Fibroblast of lung (primary cell): ENCODE measurements around the gene RASA3.

Source experiments
- CTCF ChIP-seq, 2 donors: IDR thresholded peaks in 1 of 2; conservative IDR thresholded peaks in 1 of 2; 1 replicate in 1 of 2; 2 replicates in 1 of 2; pipeline ENCODE4 v1.5.1; 2011 to 2012; ENCODE audit warnings: low read length in 2 of 2, control low read depth in 1 of 2, inconsistent platforms in 1 of 2, low read depth in 1 of 2, mild to moderate bottlenecking in 1 of 2
- EZH2 ChIP-seq: IDR thresholded peaks from 2 replicates; pipeline ENCODE4 v1.5.1; 2012; ENCODE audit warnings: low read length, control low read depth, mild to moderate bottlenecking; ENCODE audit errors: missing control alignments

- TF ChIP-seq CTCF (conservative IDR thresholded peaks at IDR 0.05 in 1 of 2, IDR thresholded peaks at IDR 0.05 in 1 of 2; ENCODE audit: low read depth in 1 of 2, low read length in 2 of 2) (no peak), EZH2 (no peak)
Measured at GRCh38 chr13:114009590-114010400, 122.6 kb downstream of the RASA3 start.
